ENCODE data around the gene ANO4.
A peak's percentile ranks its signal among the peaks of the same experiment; 100 is the strongest.

The ANO4 gene

DNA sequence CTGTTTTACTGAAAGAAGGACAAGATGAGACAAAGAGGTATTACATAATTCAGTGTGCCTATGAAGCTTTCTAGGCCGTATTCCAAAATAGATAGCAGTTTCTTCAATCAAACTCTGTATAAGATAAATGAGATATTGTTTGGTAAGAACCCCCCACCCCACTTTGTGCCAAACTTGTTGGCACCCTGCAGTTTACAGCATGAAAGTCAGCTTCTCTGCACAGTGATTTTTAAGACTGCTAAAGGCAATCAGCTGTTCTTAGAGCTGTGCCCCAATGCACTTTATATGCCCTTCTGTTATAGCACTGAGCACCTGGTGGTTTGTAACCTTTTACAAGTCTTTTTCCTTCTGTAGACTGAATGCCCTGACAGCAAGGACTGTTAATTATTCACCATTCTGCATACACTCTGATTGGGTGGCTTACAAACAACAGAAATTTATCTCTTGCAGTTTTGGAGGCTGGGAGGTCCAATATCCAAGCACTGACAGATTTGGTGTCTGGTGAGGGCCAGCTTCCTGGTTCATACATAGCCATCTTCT, 76.7 kb downstream of the ANO4 start:
- Histone ChIP-seq H3K4me1 (ENCODE audit: low read depth, poor library complexity, severe bottlenecking) (no peaks in the 10 kb centered on the region), H3K79me2 (ENCODE audit: insufficient read depth, low read depth) (no peaks in the 10 kb centered on the region), H2AFZ (ENCODE audit: low read depth) (no peak overlapping the region), H3K9ac (no peak overlapping the region), H3K27ac (no peak overlapping the region), H3K36me3 (ENCODE audit: insufficient read depth) (no peaks in the 10 kb centered on the region), H4K20me1 (ENCODE audit: insufficient read depth) (no peaks in the 10 kb centered on the region), H3K27me3 (ENCODE audit: insufficient read depth, low read depth) (no peaks in the 10 kb centered on the region), H3K4me2 (no peak overlapping the region), H3K4me3 (IDR thresholded peaks at IDR 0.05; ENCODE audit: insufficient read depth, low read depth, low read length) (no peak overlapping the region)
- TF ChIP-seq, protein P1, sequence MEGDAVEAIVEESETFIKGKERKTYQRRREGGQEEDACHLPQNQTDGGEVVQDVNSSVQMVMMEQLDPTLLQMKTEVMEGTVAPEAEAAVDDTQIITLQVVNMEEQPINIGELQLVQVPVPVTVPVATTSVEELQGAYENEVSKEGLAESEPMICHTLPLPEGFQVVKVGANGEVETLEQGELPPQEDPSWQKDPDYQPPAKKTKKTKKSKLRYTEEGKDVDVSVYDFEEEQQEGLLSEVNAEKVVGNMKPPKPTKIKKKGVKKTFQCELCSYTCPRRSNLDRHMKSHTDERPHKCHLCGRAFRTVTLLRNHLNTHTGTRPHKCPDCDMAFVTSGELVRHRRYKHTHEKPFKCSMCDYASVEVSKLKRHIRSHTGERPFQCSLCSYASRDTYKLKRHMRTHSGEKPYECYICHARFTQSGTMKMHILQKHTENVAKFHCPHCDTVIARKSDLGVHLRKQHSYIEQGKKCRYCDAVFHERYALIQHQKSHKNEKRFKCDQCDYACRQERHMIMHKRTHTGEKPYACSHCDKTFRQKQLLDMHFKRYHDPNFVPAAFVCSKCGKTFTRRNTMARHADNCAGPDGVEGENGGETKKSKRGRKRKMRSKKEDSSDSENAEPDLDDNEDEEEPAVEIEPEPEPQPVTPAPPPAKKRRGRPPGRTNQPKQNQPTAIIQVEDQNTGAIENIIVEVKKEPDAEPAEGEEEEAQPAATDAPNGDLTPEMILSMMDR (conservative IDR thresholded peaks at IDR 0.05; ENCODE audit: low read depth, low read length) = no peak

DNA sequence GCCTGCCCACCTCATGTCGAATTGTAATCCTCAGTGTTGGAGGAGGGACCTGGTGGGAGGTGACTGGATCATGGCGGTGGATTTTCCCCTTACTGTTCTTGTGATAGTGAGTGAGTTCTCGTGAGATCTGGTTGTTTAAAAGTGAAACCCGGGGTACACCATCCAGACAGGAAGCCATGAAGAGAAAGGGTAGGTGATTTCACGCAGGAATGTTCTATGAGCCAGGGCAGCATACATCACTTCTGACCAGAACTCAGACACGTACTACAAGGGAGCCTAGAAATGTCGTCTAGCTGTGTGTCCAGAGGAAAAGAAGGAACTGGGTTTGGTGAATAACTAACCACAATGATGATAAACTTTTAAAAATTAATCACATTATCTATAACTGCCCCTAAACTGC, 80.6 kb downstream of the ANO4 start:
- H3K27ac ChIP-seq = no peak overlapping the region
- no peak overlapping the region for H3K4me2 ChIP-seq
- H2AFZ ChIP-seq (ENCODE audit: low read depth) = no peak overlapping the region
- no peaks in the 10 kb centered on the region for H3K27me3 ChIP-seq (ENCODE audit: insufficient read depth, low read depth)
- H3K9ac ChIP-seq = no peak overlapping the region
- H4K20me1 ChIP-seq (ENCODE audit: insufficient read depth) = no peaks in the 10 kb centered on the region
- no peaks in the 10 kb centered on the region for H3K36me3 ChIP-seq (ENCODE audit: insufficient read depth)
- no peaks in the 10 kb centered on the region for H3K4me1 ChIP-seq (ENCODE audit: low read depth, poor library complexity, severe bottlenecking)
- H3K4me3 ChIP-seq (IDR thresholded peaks at IDR 0.05; ENCODE audit: insufficient read depth, low read depth, low read length) = no peak overlapping the region
- H3K79me2 ChIP-seq (ENCODE audit: insufficient read depth, low read depth) = no peaks in the 10 kb centered on the region
- TF ChIP-seq, protein P1 (conservative IDR thresholded peaks at IDR 0.05; ENCODE audit: low read depth, low read length) = no peak

DNA sequence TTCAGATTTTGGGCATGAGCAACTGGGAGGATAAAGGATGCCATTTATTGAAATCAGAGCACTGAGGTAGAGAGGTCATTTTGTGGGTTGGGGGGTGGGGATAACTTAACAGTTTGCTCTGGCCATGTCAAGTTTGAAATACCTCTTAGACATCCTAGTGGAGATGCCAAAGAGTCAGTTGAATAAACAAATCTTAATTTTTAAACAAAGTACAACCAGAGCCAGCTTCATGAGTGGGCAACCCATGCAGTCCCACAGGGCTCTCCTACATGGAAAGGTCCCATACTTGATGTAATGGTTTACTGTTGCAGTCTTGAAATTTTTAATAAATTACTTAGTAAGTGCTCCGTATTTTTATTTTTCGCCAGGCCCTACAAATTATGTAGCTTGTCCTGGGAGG, 81.2 kb downstream of the ANO4 start:
- Histone ChIP-seq H3K4me3 (IDR thresholded peaks at IDR 0.05; ENCODE audit: insufficient read depth, low read depth, low read length) (no peak overlapping the region), H3K27me3 (ENCODE audit: insufficient read depth, low read depth) (no peaks in the 10 kb centered on the region), H3K9ac (no peak overlapping the region), H2AFZ (ENCODE audit: low read depth) (no peak overlapping the region), H4K20me1 (ENCODE audit: insufficient read depth) (no peaks in the 10 kb centered on the region), H3K4me1 (ENCODE audit: low read depth, poor library complexity, severe bottlenecking) (no peaks in the 10 kb centered on the region), H3K36me3 (ENCODE audit: insufficient read depth) (no peaks in the 10 kb centered on the region), H3K27ac (no peak overlapping the region), H3K79me2 (ENCODE audit: insufficient read depth, low read depth) (no peaks in the 10 kb centered on the region), H3K4me2 (no peak overlapping the region)
- TF ChIP-seq, protein P1 (conservative IDR thresholded peaks at IDR 0.05; ENCODE audit: low read depth, low read length) = no peak

DNA sequence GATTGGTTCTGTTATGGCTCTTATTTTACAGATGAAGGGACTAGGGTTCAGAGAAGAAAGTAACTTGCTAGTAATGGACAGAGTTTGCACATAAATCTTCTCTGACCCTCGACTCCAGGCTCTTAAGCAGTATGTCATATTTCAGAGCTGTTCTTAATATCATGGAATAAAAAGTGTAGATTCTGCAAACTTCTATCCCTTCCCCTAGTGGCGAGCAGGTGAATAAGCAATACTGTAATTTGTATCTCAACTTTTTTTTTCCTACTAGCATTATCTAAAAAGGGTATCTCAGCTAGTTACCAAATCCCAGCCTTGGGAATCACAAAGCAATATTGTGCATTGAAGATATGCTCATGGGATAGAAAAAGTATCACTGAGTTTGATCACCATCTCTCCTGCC, 83.2 kb downstream of the ANO4 start:
- Histone ChIP-seq H2AFZ (ENCODE audit: low read depth) (no peak overlapping the region), H3K79me2 (ENCODE audit: insufficient read depth, low read depth) (no peaks in the 10 kb centered on the region), H3K36me3 (ENCODE audit: insufficient read depth) (no peaks in the 10 kb centered on the region), H3K4me3 (IDR thresholded peaks at IDR 0.05; ENCODE audit: insufficient read depth, low read depth, low read length) (no peak overlapping the region), H3K4me2 (no peak overlapping the region), H3K4me1 (ENCODE audit: low read depth, poor library complexity, severe bottlenecking) (no peaks in the 10 kb centered on the region), H3K27me3 (ENCODE audit: insufficient read depth, low read depth) (no peaks in the 10 kb centered on the region), H3K9ac (no peak overlapping the region), H3K27ac (no peak overlapping the region), H4K20me1 (ENCODE audit: insufficient read depth) (no peaks in the 10 kb centered on the region)
- TF ChIP-seq, protein P1 (conservative IDR thresholded peaks at IDR 0.05; ENCODE audit: low read depth, low read length) = peak; percentile 42; the same call in 1 of the 2 replicates
